Measurements from ENCODE around the gene PATJ.

Gene PATJ

DNA sequence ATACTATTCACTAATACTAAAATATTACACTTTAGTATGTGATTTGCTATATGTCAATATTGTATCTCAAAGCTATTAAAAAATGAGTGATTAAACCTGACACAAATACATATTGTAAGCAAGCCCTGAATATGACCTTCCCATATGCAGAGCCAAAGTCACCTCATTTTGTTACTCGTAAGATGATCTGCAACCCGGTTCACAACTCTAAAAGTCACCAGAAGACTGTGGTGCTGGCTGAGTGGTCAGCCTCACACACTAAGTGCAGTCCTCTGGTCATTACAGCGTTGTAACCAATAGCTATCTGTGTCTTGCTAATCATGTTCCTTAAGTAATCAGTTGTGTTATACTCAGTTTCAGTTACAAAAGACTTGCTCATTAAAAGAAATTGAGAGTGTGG, 254.8 kb downstream of the PATJ start:
- TF ChIP-seq SIN3A (IDR thresholded peaks at IDR 0.05; ENCODE audit: borderline replicate concordance, insufficient read depth, low read length) (no peak), TAF1 (IDR thresholded peaks at IDR 0.05; ENCODE audit: borderline replicate concordance, insufficient read depth, low read length) (no peak), FOXP2 (optimal IDR thresholded peaks at IDR 0.05; ENCODE audit: borderline replicate concordance, extremely low read depth, extremely low read length, insufficient read depth) (no peak), POLR2AphosphoS5 (IDR thresholded peaks at IDR 0.05; ENCODE audit: low read depth, low read length) (no peak)
- TF ChIP-seq, protein P1, sequence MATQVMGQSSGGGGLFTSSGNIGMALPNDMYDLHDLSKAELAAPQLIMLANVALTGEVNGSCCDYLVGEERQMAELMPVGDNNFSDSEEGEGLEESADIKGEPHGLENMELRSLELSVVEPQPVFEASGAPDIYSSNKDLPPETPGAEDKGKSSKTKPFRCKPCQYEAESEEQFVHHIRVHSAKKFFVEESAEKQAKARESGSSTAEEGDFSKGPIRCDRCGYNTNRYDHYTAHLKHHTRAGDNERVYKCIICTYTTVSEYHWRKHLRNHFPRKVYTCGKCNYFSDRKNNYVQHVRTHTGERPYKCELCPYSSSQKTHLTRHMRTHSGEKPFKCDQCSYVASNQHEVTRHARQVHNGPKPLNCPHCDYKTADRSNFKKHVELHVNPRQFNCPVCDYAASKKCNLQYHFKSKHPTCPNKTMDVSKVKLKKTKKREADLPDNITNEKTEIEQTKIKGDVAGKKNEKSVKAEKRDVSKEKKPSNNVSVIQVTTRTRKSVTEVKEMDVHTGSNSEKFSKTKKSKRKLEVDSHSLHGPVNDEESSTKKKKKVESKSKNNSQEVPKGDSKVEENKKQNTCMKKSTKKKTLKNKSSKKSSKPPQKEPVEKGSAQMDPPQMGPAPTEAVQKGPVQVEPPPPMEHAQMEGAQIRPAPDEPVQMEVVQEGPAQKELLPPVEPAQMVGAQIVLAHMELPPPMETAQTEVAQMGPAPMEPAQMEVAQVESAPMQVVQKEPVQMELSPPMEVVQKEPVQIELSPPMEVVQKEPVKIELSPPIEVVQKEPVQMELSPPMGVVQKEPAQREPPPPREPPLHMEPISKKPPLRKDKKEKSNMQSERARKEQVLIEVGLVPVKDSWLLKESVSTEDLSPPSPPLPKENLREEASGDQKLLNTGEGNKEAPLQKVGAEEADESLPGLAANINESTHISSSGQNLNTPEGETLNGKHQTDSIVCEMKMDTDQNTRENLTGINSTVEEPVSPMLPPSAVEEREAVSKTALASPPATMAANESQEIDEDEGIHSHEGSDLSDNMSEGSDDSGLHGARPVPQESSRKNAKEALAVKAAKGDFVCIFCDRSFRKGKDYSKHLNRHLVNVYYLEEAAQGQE (IDR thresholded peaks at IDR 0.05; ENCODE audit: insufficient read depth in 1 of 2, low read depth in 2 of 2, low read length in 2 of 2), result no peak

DNA sequence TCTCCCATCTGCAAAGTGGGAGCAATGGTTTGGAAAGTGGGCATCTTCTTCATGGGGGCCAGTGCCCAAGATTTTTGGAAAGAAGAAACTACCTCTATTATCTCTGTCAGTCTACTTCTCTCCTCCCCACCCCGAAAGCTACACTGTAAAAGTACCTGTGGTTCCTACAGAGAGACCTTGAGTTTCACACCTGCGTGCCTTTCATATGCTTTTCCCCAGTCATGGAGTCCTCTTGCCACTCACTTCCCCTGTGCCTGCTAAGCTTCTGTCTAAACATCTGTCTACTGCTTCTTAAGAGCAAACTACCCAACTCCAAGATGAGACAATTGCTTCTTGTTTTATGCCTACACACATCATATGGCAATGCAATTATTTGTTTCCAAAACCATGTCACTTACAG, 261.5 kb downstream of the PATJ start:
- TF ChIP-seq FOXP2 (optimal IDR thresholded peaks at IDR 0.05; ENCODE audit: borderline replicate concordance, extremely low read depth, extremely low read length, insufficient read depth), result no peak
- TF ChIP-seq TAF1 (IDR thresholded peaks at IDR 0.05; ENCODE audit: borderline replicate concordance, insufficient read depth, low read length), result no peak
- TF ChIP-seq POLR2AphosphoS5 (IDR thresholded peaks at IDR 0.05; ENCODE audit: low read depth, low read length), result no peak
- TF ChIP-seq, protein P1 (IDR thresholded peaks at IDR 0.05; ENCODE audit: insufficient read depth in 1 of 2, low read depth in 2 of 2, low read length in 2 of 2), result no peak
- no peak for TF ChIP-seq SIN3A (IDR thresholded peaks at IDR 0.05; ENCODE audit: borderline replicate concordance, insufficient read depth, low read length)

DNA sequence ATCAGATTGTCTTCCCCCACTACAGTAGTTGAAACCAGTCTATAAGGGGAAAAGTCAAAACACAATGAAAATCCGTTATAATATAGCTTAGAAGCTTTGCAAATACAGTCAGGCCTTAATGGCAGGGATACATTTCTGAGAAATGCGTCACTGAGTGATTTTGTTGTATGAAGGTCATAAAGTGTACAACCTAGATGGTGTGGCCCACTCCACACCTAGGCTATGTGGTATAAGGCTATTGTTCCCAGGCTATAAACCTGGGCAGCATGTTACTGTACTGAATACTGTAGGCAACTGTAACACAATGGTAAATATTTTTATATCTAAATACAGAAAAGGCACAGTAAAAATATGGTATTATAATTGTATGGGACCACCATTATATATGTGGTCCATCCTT, 264.4 kb downstream of the PATJ start:
- TF ChIP-seq SIN3A (IDR thresholded peaks at IDR 0.05; ENCODE audit: borderline replicate concordance, insufficient read depth, low read length), result no peak
- TF ChIP-seq, protein P1 (IDR thresholded peaks at IDR 0.05; ENCODE audit: insufficient read depth in 1 of 2, low read depth in 2 of 2, low read length in 2 of 2), result no peak
- no peak for TF ChIP-seq TAF1 (IDR thresholded peaks at IDR 0.05; ENCODE audit: borderline replicate concordance, insufficient read depth, low read length)

- no peak for TF ChIP-seq FOXP2 (optimal IDR thresholded peaks at IDR 0.05; ENCODE audit: borderline replicate concordance, extremely low read depth, extremely low read length, insufficient read depth)
- TF ChIP-seq TAF1 (IDR thresholded peaks at IDR 0.05; ENCODE audit: borderline replicate concordance, insufficient read depth, low read length), result no peak
- TF ChIP-seq POLR2AphosphoS5 (IDR thresholded peaks at IDR 0.05; ENCODE audit: low read depth, low read length), result no peak
- TF ChIP-seq, protein P1 (IDR thresholded peaks at IDR 0.05; ENCODE audit: insufficient read depth in 1 of 2, low read depth in 2 of 2, low read length in 2 of 2), result no peak
- no peak for TF ChIP-seq SIN3A (IDR thresholded peaks at IDR 0.05; ENCODE audit: borderline replicate concordance, insufficient read depth, low read length)
Measured at GRCh38 chr1:62011006-62011405, 268.7 kb downstream of the PATJ start.

DNA sequence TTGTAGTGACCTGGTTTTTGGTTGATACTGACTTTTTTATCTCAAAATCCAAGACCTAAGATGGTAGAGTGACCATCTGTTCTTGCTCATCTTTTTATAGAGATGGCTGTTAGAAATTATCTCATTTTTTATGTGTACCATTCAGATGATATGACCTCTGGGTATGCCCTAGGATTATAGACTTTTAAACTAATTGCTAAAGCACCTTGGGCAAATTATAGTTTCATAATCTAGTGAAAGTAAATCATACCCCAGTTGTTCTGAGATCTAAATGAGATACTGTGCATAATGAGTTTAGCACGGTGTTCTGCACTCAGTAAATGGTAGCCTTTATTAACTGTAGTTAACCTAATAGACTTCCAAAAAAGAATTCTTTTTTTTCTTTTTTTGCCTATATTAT, 269.8 kb downstream of the PATJ start:
- no peak for TF ChIP-seq POLR2AphosphoS5 (IDR thresholded peaks at IDR 0.05; ENCODE audit: low read depth, low read length)
- no peak for TF ChIP-seq TAF1 (IDR thresholded peaks at IDR 0.05; ENCODE audit: borderline replicate concordance, insufficient read depth, low read length)
- TF ChIP-seq FOXP2 (optimal IDR thresholded peaks at IDR 0.05; ENCODE audit: borderline replicate concordance, extremely low read depth, extremely low read length, insufficient read depth), result no peak
- no peak for TF ChIP-seq SIN3A (IDR thresholded peaks at IDR 0.05; ENCODE audit: borderline replicate concordance, insufficient read depth, low read length)
- TF ChIP-seq, protein P1 (IDR thresholded peaks at IDR 0.05; ENCODE audit: insufficient read depth in 1 of 2, low read depth in 2 of 2, low read length in 2 of 2), result no peak
